Bladder microvascular endothelial cell (primary cell): ENCODE measurements around the gene AKAP8. TPM values are rescaled to one million over a fixed set of nuclear protein-coding genes. Genes with fewer than 3 reads are reported as not detected.

Experiments
- total RNA-seq: library from RNA; depleted of rRNA; stranded (reverse); fragments of >200 nt; gene quantifications from 2 replicates; pipeline ENCODE4 v1.2.3, GENCODE V29; 2014

The AKAP8 gene
- 17.5 and 20.2 TPM in 2 replicates for total RNA-seq

GRCh38 chr19:15379083-15379998 is at the start of gene AKAP8:
Gene AKAP8 (minus strand): TSS chr19:15379787. CDS start chr19:15379731, 56 bp downstream.

GRCh38 chr19:15418579-15419412 is 39.2 kb upstream of the AKAP8 start, which contains the start of gene AKAP8L:
Gene AKAP8L (minus strand): TSS chr19:15418988. CDS start chr19:15418923, 65 bp downstream.

GRCh38 chr19:15332311-15332996 is 47.1 kb downstream of the AKAP8 start, which contains the start of gene BRD4:
Gene BRD4 (minus strand): TSS chr19:15332539. CDS start chr19:15273099, 59,440 bp downstream.

Other genes starting within 250 kb of the AKAP8 start
- gene NOTCH3, start 178.8 kb downstream of the AKAP8 start, total RNA-seq, result 3.4 TPM in 2 replicates
- 0.13 and 0.16 TPM in 2 replicates for gene EPHX3, start 147.3 kb downstream of the AKAP8 start, total RNA-seq
- gene BRD4, start 47.2 kb downstream of the AKAP8 start, total RNA-seq, result 8.1 and 21.3 TPM in 2 replicates
- gene AKAP8L, start 39.2 kb upstream of the AKAP8 start, total RNA-seq, result 37.1 and 90.4 TPM in 2 replicates
- 5.7 and 9.9 TPM in 2 replicates for gene WIZ, start 70.2 kb upstream of the AKAP8 start, total RNA-seq
- gene RASAL3, start 84.8 kb upstream of the AKAP8 start, total RNA-seq, result 6.3 and 8.2 TPM in 2 replicates
- gene PGLYRP2, start 99.7 kb upstream of the AKAP8 start, total RNA-seq, result not detected in 2 replicates
- not detected in 2 replicates for gene CYP4F22, start 128.7 kb upstream of the AKAP8 start, total RNA-seq
- gene CYP4F8, start 235.4 kb upstream of the AKAP8 start, total RNA-seq, result not detected in 2 replicates